Dermis blood vessel endothelial cell (primary cell): Measurements from ENCODE around the gene STXBP1. TPM values are rescaled to one million over a fixed set of nuclear protein-coding genes. Genes with fewer than 3 reads are reported as not detected.
"Not testable (repeated sequence)": the region's sequence is repeated elsewhere in the genome, so short reads cannot be mapped to it uniquely, and the experiment has no call there.

Experiments used
- DNase-seq: peaks from one replicate; pipeline ENCODE4 v3.0.0; 2010
- total RNA-seq: library from RNA; depleted of rRNA; stranded (reverse); fragments of >200 nt; gene quantifications from 2 replicates; pipeline ENCODE4 v1.2.3, GENCODE V29; 2014

The STXBP1 gene
- total RNA-seq, 1 donor from 2014 or later, result 24.7 TPM

DNA sequence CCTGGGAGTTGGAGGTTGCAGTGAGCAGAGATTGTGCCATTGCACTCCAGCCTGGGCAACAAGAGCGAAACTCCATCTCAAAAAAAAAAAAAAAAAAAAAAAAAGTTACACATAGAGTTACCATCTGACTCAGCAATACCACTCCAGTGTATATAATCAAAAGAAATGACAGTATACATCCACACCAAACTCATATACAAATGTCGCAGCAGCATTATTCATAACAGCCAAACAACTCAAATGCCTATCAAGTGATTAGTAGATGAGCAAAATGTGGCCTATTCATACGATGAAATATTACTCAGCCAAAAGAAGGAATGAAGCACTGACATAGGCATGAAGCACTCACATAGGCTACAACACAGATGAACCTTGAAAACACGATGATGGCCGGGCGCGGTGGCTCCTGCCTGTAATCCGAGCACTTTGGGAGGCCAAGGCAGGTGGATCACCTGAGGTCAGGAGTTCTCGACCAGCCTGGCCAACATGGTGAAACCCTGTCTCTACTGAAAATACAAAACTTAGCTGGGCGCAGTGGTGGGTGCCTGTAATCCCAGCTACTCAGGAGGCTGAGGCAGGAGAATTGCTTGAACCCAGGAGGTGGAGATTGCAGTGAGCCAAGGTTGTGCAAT is 9.4 kb downstream of the STXBP1 start:
- DNase-seq, result not testable (repeated sequence)

DNA sequence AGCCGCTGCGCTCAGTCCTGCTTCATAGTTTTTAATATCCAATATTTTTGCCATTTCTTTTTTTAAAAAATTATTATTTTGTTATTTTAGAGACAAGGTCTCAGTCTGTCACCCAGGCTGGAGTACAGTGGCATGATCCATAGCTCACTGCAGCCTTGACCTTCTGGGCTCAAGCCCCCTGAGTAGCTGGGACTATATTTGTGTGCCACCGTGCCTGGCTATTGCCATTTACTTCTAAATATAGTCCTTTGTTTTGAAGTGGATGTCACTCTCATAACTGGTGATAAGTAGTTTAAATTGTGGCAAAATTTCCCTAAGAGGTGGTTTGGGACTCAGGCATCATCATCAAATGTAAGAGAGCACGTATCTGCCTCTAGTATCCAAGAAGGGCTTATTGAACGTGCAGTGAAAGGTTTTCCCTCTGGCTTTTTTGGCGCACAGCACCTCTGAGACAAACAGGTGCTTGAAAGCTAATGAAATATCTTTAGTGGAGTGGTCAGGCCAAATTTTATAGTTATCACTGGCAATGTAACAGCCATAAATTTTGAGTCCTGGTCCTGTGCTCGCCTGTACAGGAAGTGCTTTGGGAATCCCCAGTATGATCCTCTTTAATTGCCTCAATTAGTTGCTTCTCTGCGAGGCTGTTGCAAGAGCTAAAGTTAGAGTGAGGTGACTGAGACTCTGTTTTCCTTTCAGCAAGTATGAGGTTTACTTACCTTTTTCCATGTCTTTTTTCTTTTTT is 14.8 kb downstream of the STXBP1 start:
- no peak for DNase-seq

DNA sequence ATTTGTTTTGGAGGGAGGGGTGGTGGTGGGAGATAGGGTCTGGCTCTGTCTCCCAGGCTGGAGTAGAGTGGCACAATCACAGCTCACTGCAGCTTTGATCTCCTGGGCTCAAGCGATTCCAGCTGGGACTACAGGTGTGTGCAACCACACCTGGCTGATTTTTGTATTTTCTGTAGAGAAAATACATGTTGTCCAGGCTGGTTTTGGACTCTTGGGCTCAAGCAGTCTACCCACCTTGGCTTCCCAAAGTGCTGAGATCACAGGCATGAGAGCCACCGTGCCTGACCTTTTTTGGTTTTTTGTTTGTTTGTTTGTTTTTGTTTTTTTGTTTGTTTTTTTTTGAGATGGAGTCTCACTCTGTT is 15.4 kb downstream of the STXBP1 start:
- no peak for DNase-seq

DNA sequence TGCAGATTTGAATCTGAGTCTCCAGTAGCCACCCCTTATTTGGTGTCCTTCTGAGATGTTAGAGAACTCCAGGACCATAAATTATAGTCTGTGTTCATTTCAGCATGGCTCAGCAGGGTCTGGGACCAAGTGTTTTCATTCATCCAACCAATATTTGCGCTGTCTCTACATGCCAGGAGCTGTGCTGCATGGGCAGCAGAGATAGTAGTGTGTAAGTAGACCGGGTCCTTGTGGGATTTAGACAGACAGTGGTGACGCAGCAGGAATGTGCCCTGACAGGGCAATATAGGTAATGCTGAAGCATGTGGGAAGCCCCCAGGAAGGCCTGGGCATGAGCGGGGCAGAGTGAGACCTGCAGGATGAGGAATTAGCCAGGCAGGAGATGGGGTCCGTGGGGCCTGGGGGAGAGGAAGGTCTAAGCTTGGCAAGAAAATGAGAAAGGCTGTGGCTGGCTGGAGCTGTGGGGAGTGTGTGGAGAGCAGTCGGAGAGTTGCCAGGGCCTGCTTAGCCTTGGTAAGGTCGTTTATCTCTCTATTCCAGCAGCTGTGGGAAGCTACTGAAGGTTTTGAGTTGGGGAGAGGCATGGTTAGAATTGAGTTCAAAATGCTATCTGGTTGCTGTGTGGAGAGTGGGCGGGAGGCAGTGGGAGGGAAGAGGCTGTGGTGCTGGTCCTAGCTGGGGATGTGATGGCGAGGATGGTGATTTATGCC is 16.8 kb downstream of the STXBP1 start:
- no peak for DNase-seq

DNA sequence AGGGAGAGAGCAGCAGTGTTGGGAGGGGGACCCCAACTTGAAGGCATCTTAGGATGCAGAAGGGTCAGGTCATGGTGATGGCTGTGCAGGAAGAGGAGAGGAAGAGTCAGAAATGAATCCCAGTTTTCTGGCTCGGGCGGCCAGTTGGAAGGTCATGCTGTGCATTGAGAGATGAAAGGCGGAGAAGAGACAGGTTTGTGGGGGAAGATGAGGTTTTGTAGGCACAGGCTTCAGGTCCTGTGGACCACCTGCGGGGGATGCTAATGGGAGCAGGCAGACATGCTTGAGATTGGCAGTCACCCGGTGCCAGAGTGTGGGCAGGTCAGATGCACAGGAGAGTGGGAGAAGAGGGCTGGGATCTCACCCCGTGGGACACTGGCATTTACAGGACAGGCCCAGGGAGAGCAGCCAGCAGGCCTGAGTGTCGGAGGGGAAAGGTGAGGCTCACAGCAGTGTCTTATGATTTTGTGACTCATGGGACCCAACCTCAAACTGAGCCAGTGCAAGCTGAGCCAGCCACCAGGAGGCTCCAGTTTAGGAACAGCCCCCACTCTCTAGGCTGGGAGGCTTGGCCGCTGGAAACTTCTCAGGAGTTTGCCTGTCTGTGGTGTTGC is 17.5 kb downstream of the STXBP1 start:
- DNase-seq, result peak; percentile 38

DNA sequence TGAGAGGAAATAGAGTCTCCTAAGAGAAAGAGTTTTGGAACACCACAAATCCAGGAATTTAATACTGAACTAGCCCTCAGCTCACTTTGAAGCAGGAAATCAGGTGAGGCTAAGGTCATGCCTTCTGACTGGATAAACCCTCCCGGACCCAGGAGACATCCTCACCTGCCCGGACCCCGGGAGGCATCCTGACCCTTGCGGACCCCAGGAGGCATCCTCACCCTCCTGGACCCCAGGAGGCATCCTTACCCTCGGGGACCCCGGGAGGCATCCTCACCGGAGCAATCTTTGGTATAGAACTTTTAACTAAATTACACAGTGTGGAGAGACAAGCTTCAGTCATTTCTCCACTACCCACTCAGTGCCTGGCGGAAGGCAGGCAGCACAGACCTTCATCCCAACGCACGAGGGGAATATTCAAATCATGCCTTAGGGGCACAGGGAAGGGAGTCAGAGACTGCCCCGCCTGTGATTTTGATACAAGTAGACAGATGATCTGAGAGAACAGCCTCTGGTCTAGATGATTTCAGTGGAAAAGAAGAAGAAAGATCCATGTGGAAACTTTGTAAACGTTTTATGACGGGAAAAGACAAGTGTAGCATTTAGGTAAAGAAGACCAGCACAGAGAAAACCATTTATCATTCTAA is 21.3 kb downstream of the STXBP1 start:
- no peak for DNase-seq

DNA sequence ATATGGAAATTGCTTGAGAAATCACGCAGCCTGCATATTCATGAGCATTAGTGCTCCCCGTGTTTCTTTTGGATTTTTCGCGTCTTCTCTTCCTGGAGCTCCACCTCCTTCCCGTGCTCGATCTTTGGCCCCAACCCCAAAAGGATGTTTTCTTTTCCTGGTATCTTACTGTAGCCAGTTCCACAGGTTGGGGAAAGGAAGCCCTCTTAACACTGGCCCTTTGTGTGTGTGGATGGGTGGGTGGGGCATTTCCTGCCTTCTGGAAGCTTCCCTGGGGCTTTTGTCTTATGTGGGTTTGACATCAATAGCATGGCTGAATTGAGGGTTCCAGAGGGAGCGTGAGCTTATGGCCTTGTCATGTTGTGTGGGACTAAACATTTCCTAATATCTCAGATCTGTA is 21.9 kb downstream of the STXBP1 start:
- DNase-seq, result peak; percentile 69

DNA sequence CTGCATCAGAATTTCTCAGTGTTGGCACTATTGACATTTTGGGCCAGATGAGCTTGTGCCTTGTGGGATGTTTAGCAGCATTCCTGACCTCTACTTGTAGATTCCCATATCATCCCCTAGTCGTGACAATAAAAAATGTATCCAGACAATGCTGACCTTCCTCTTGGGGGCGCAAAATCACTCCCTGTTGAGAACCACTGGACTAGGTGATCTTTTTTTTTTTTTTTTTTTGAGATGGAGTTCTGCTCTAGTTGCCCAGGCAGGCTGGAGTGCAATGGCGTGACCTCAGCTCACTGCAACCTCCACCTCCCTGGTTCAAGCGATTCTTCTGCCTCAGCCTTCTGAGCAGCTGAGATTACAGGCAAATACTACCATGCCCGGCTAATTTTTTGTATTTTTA is 22.6 kb downstream of the STXBP1 start:
- DNase-seq, result peak; percentile 30

DNA sequence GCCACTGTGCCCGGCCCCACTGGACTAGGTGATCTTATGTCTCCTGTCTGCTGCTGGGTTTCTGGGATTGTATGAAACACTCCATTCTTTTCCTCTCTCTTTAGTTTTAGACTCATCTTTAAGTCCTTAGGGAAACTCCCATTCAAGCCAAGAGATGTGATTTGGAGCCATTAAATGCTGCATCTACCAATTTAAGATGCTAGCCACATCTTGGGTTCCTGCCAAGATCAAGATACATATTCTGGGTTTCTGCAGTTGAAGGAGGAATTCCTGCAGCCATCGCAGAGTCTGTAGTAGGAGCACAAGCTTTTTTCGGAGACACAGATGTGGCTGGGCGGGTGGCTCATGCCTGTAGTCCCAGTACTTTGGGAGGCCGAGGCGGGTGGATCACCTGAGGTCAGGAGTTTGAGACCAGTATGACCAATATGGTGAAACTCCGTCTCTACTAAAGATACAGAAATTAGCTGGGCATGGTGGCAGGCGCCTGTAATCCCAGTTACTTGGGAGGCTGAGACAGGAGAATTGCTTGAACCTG is 23.2 kb downstream of the STXBP1 start:
- no peak for DNase-seq

DNA sequence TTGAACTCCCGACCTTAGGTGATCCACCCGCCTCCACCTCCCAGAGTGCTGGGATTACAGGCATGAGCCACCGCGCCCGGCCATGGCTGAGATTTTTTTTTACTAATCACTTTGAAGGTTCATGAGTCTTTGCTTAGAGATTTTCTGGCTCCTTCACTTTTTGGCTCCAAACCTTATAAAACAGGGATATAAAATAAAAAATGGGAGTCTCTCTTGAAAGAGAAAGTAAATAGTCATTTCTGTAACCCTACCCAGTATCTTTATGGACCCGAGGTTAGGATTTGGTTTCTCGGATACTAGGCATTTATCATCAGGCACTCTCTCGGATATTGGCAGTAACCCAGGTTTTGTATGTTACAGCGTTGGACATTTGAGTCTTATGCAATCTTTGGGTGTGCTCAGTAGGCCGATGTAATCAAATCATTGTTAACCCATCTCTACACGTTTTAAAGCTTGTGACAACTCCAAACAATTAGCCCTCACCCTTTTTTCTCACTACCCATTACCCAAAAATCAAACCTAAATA is 25.3 kb downstream of the STXBP1 start:
- peak; percentile 43 for DNase-seq

DNA sequence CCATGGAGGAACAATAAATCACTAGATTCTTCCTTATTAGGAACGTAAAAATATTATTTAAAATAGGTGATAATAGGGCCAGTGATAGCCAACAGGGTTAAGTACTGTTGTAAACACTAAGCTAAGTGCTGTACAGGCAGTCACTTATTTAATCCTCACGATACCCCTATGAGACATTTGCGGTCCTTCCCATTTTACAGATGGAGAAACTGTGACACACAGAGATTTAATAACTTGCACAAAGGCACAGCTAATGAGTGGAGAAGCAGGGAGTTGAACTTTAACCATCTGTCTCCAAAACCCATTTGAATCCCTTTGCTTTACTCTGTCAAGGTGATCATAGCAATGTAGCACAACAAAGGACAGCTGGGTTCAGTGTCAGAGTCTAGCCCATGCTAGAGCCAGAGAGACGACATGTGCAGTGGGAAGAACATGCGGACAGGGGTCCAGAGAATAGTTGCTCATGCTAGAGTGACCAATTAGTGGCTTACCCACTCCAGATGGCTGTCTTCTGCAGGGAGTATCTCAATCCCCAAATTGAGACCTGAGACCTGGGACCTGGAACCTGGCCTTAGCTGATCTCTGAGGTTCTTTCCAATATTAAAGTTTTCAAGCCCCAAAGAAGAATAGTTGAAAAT is 28.9 kb downstream of the STXBP1 start:
- no peak for DNase-seq

DNA sequence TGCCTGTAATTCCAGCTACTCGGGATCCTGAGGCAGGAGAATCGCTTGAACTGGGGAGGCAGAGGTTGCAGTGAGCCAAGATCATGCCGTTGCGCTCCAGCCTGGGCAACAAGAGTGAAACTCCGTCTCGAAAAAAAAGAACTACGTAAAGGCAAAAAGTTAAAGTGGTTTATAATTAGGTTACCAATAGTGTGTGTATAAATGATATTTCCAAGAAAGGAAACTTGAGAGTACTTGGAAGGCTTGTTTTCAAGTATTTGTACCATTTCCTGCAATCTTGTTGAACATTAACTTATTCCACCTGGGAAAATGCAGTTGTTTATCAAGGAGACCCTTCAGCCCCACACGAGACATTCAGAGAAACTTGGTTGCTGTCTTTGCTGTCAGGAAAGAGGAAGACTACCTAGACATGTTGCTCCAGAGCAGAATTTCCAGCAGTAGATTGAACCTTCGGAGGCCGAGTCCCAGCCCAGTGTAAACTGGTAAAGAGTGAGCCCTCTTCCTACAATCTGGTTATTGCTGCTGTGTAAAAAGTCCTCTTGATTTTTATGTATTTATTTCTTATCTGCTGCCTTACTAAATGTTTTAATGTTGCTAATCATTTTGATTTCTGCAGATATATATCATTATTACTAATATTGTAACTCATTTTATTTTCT is 30.1 kb downstream of the STXBP1 start:
- DNase-seq, result no peak

DNA sequence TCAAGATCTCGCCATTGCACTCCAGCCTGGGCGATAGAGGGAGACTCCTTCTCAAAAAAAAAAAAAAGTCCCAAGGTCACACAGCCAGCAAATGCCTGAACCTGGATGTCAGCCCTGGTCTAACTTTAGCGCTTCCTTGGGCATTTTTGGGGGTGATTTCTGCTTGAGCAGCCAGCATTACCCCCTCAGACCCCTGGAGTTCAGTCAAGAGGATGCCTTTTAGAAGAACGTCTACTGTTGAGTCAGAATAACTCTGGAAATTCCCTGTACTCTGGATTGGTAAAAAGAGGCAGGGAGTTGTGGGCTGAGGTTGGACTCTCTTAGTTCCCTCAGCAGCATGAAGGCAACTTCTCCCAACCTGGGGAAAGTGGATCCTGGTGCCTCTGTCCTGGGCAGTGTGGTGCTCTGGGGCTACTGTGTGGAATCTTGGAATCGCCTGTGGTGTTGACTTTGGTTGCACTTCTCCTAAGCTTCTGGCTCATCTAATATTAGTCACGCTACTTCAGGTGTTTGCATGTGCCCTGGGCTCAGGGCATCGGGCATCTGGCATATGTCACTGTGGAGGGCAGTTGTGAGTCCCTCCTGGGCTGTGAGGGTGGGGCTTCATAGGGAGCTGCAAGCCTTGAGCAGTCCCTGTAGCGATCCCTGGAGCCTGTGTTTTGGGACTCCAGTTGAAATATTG is 32.2 kb downstream of the STXBP1 start:
- DNase-seq, result no peak

DNA sequence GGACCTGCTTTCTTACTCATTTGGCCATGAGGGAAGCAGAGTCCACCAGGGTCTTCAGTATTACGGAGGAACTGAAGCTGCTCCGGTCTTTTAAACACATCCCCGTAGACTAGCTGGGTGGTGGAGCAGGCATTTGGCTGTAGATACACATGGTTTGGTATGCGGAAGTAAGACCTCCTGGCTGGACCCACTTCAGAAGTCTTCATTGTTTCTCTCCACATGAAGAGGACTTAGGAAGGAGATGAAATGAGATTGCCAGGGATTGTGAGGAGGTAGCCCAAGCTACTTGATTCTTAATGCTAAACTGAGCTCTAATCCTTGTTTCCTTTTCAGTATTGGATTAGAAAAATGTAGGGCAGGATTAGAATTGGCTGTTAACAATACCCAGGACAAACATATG is 32.9 kb downstream of the STXBP1 start:
- DNase-seq, result peak; percentile 33

DNA sequence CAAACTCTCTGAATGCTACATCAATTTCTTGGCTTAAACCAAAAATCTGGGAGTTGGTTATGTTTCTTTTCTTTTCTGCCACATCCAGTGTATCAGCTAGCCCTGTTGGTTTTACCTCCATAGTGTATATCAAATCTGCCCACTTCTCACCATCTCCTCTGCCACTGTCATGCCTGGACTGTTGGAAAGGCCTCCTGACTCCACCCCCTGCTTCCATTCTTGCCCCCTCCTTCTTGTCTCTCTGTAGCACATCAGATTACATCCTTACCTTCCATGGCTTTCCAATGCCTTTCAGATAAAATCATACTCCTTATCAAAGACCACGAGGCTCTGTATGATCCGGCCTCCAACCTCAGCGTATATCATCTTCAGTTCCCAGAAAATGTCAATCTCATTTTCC is 35.4 kb downstream of the STXBP1 start:
- DNase-seq, result no peak

DNA sequence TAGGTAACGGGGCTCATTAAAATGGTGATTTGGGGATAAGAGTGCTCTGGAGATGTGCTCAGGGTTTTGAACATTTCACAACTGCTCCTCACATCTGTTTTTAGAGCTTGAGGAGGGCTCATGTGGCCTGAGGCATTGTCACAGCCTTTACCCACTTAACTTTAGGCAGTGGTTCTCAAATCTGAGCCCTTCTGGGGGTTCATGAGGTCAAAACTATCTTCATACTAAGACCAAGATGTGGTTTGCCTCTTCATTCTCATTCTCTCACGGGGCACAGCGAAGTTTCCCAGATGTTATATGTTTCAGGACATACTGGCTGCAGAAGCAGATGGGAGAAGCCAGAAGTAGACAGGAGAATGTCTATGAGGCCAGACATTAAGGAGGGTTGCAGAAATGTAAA is 38.4 kb downstream of the STXBP1 start:
- DNase-seq, result no peak

DNA sequence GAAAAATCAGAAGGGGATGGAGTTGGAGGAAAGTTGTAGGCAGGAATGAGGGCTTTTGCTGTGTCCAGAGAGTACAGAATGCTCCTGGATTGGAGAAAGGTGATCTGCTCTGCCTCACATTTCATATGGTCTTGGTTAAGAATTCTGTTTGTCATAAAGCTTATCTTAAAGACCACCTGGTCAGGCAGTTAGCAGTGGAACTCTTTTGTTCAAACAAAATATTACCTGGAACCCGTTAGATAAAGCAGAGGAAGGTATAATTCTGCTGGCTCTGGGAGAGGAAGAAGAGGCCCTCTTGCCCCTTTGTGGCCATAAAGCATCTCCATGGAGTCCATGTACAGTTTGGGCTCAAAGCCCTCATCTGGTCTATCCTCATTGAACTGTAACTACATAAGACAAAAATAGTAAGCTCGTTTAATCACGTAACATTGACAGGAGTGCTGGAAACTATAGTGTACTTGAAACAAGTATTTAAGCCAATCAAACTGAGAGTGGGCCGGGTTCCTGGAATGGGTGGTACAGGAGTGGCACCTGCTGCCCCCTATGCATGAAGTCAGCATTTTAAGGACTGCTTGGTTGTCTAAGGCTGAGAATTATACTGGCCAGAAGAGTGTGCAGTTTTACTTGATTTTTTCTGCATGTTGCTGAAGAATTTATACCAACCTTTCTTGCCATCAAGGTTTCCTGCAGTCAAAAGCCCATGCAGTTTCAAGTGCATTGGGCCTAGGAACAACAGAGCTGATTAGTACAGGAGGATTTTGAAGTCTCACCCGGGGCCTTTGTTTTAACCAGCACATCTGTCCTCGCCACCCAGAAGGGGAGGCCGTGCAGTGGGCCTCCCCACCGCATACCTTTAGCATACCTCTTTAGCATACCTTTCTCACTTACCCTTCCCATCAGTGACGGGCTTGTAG is 39.9 kb downstream of the STXBP1 start:
- DNase-seq, result no peak

DNA sequence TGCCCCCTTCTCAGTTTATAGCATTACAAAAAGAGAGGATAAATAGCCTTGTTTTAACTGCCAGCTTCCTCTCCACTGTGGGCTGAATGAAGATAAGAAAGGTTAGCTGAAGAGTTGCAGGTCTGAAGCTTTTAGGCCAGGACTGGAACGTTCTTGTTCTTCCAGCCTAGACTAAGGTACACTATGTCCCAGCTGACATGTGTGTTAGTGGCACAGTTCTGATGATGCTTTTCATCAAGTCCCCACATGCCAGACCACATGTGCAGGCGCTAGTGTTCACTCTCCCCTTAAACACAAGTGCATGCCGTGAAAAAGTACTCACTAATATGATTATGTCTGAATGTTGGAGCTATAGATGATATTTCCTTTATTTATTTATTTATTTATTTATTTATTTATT is 40.7 kb downstream of the STXBP1 start:
- DNase-seq, result no peak

DNA sequence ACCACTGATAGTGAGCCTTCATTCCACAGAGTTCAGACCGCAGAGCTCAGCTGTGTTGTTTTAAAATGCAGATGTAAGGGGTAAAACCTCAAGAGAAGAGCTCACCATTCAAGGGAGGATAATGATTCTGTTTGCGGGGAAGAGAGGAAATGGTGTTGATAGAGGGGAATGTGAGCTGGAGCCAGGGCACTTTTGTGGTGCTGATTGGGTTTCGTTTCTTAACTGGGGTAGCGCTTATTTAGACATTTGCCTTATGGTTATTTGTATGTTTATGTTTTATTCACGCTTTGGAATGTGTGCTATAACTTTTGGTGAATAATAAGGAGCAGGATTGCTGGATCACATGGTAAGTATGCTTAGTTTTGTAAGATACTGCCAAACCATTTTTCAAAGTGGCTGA is 42.5 kb downstream of the STXBP1 start:
- no peak for DNase-seq

DNA sequence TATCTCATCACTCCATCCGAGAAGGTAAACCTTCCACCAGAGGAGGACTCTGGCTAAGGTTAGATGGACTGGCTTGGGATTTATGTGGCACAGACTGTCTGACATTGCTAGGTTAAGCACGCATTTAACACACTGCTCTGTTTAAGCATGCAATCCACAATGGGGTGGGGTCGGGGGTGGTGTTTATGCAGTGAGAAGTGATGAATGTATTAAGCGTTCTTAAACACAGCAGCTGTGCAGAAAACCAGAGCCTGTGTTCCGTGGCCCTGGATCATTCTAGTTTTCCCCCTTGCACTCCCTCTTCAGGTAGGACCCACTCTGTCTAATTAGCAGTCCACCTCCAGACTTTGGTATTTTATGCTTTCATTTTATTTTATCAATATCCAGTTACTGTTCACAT is 46.4 kb downstream of the STXBP1 start:
- no peak for DNase-seq
